ENCODE results near the gene FBXL13.

The FBXL13 gene

GRCh38 chr7:102934239-102934638 is 140.4 kb downstream of the FBXL13 start:
- H3K27ac ChIP-seq (ENCODE audit: insufficient read depth in 1 of 2, low read depth in 1 of 2, low read length in 2 of 2, poor library complexity in 1 of 2, severe bottlenecking in 2 of 2): no peak overlapping the region

DNA sequence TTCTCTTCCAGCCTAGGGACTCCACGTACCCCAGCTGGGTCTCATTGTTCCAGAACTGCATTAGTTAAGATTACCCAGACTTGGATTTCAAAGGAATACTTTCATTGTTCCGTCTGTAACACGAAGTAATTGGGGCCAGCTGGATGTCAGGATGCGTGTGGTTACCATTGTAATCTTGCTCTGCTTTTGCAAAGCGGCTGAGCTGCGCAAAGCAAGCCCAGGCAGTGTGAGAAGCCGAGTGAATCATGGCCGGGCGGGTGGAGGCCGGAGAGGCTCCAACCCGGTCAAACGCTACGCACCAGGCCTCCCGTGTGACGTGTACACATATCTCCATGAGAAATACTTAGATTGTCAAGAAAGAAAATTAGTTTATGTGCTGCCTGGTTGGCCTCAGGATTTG is 140.8 kb downstream of the FBXL13 start:
- Histone ChIP-seq H3K27ac (ENCODE audit: insufficient read depth in 1 of 2, low read depth in 1 of 2, low read length in 2 of 2, poor library complexity in 1 of 2, severe bottlenecking in 2 of 2) (no peak overlapping the region), H3K27me3 (replicated peaks in 2 of 5; ENCODE audit: control insufficient read depth in 4 of 5, insufficient read depth in 5 of 5, low read length in 4 of 5) (no peaks in the 10 kb centered on the region), H3K4me3 (ENCODE audit: control insufficient read depth in 1 of 7, extremely low read depth in 1 of 7, insufficient read depth in 4 of 7, low read depth in 2 of 7, low read length in 6 of 7) (no peak overlapping the region), H3K36me3 (ENCODE audit: control insufficient read depth in 4 of 4, insufficient read depth in 4 of 4, low read length in 3 of 4) (no peaks in the 10 kb centered on the region), H3K9me3 (ENCODE audit: control extremely low read depth in 1 of 5, control insufficient read depth in 4 of 5, insufficient read depth in 2 of 5, low read depth in 1 of 5, low read length in 4 of 5) (no peaks in the 10 kb centered on the region), H3K4me1 (ENCODE audit: control extremely low read depth in 1 of 4, control insufficient read depth in 4 of 4, insufficient read depth in 4 of 4, low read length in 3 of 4) (peaks cover 6 to 20% (median 16%) of the 10 kb centered on the region in 4 experiments)
- no peak for DNase-seq
- ChIA-PET CTCF (interaction anchor here (0.6 kb wide), 1 partner anchor 618 kb away, joined by 3 read pairs; no protein-coding TSS in a partner anchor), POLR2A (no interaction called here)
- WGBS (ENCODE audit: insufficient coverage): over 99% methylated on average over 13 of the region's 15 CpGs

More at GRCh38 chr7:102934239-102934638, 140.4 kb downstream of the FBXL13 start:
- ChIA-PET CTCF (no interaction called here), POLR2A (no interaction called here)
- Histone ChIP-seq H3K4me3 (ENCODE audit: control insufficient read depth in 1 of 7, extremely low read depth in 1 of 7, insufficient read depth in 4 of 7, low read depth in 2 of 7, low read length in 6 of 7) (no peak overlapping the region), H3K9me3 (ENCODE audit: control extremely low read depth in 1 of 5, control insufficient read depth in 4 of 5, insufficient read depth in 2 of 5, low read depth in 1 of 5, low read length in 4 of 5) (no peaks in the 10 kb centered on the region), H3K4me1 (ENCODE audit: control extremely low read depth in 1 of 4, control insufficient read depth in 4 of 4, insufficient read depth in 4 of 4, low read length in 3 of 4) (peaks cover 6 to 20% (median 16%) of the 10 kb centered on the region in 4 experiments), H3K27me3 (replicated peaks in 2 of 5; ENCODE audit: control insufficient read depth in 4 of 5, insufficient read depth in 5 of 5, low read length in 4 of 5) (no peaks in the 10 kb centered on the region), H3K36me3 (ENCODE audit: control insufficient read depth in 4 of 4, insufficient read depth in 4 of 4, low read length in 3 of 4) (no peaks in the 10 kb centered on the region)
- no peak for DNase-seq
- 100% methylated on average over 7 of the region's 8 CpGs for WGBS (ENCODE audit: insufficient coverage)

- CTCF ChIA-PET: no interaction called here
Measured at GRCh38 chr7:102931757-102932156, 142.8 kb downstream of the FBXL13 start.

DNA sequence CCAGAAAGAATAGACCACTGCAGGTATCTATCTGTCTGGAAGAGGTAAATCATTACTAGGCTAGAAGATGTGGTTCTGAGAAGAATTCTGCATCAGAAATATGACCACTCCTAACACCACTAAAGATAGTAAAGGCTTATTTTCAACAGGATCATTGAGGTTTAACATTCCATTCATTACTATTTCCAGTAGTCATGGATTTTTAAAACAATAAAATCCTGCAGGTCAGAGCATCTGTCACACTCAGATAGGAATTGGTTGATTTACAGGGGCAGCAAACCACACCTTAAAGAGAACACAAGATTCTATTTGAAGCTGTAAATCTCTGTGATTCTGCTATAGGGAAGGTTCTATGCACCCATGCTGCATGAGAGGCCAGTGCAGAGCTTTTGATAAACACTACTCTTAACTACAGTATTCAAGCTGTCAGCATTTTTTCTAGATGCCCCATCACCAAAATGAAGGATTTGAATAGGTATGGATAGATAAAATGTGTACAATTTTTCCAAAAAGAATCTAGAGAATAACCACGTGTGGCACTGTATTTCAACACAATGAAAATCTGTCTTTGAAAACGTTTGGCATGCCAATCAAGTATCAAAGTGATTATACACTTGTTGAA is 147.2 kb downstream of the FBXL13 start:
- Histone ChIP-seq H3K9me3 (ENCODE audit: control extremely low read depth in 1 of 5, control insufficient read depth in 4 of 5, insufficient read depth in 2 of 5, low read depth in 1 of 5, low read length in 4 of 5) (no peaks in the 10 kb centered on the region), H3K27me3 (replicated peaks in 2 of 5; ENCODE audit: control insufficient read depth in 4 of 5, insufficient read depth in 5 of 5, low read length in 4 of 5) (no peaks in the 10 kb centered on the region), H3K36me3 (ENCODE audit: control insufficient read depth in 4 of 4, insufficient read depth in 4 of 4, low read length in 3 of 4) (no peaks in the 10 kb centered on the region), H3K27ac (ENCODE audit: insufficient read depth in 1 of 2, low read depth in 1 of 2, low read length in 2 of 2, poor library complexity in 1 of 2, severe bottlenecking in 2 of 2) (no peak overlapping the region), H3K4me1 (ENCODE audit: control extremely low read depth in 1 of 4, control insufficient read depth in 4 of 4, insufficient read depth in 4 of 4, low read length in 3 of 4) (no peaks in the 10 kb centered on the region), H3K4me3 (ENCODE audit: control insufficient read depth in 1 of 7, extremely low read depth in 1 of 7, insufficient read depth in 4 of 7, low read depth in 2 of 7, low read length in 6 of 7) (no peak overlapping the region)
- no peak for DNase-seq
- ChIA-PET POLR2A (no interaction called here), CTCF (interaction anchor here (0.8 to 1.6 kb wide), 2 partner anchors 10 to 11 kb away, joined by 3 read pairs; no protein-coding TSS in a partner anchor)
- 75% methylated on average over 1 of the region's 2 CpGs for WGBS (ENCODE audit: insufficient coverage)

More at GRCh38 chr7:102931757-102932156, 142.8 kb downstream of the FBXL13 start:
- Histone ChIP-seq H3K36me3 (ENCODE audit: control insufficient read depth in 4 of 4, insufficient read depth in 4 of 4, low read length in 3 of 4) (no peaks in the 10 kb centered on the region), H3K9me3 (ENCODE audit: control extremely low read depth in 1 of 5, control insufficient read depth in 4 of 5, insufficient read depth in 2 of 5, low read depth in 1 of 5, low read length in 4 of 5) (no peaks in the 10 kb centered on the region), H3K4me3 (ENCODE audit: control insufficient read depth in 1 of 7, extremely low read depth in 1 of 7, insufficient read depth in 4 of 7, low read depth in 2 of 7, low read length in 6 of 7) (no peak overlapping the region), H3K4me1 (ENCODE audit: control extremely low read depth in 1 of 4, control insufficient read depth in 4 of 4, insufficient read depth in 4 of 4, low read length in 3 of 4) (peaks cover 6 to 19% (median 15%) of the 10 kb centered on the region in 4 experiments), H3K27me3 (replicated peaks in 2 of 5; ENCODE audit: control insufficient read depth in 4 of 5, insufficient read depth in 5 of 5, low read length in 4 of 5) (no peaks in the 10 kb centered on the region), H3K27ac (ENCODE audit: insufficient read depth in 1 of 2, low read depth in 1 of 2, low read length in 2 of 2, poor library complexity in 1 of 2, severe bottlenecking in 2 of 2) (no peak overlapping the region)
- POLR2A ChIA-PET: no interaction called here
- no CpG with 5 or more reads among the region's 1 CpG for WGBS (ENCODE audit: insufficient coverage)
- DNase-seq: no peak

DNA sequence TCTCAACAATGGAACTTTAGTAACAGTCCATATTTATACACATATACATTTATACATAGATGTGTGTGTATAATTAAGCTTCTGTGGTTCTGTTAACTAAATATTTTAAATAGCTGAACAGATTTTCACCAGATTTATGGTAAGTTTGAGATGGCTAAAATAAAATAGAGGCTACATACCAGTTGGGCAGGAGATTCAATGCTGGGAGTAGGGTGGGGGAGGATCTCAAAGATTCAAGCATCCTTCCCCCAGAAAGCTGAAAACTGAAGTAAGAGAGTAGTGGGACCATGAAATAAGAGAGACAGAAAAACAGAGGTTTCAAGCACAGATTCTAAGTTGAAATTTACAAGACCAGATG is 147.8 kb downstream of the FBXL13 start:
- H3K9me3 ChIP-seq (ENCODE audit: control extremely low read depth in 1 of 5, control insufficient read depth in 4 of 5, insufficient read depth in 2 of 5, low read depth in 1 of 5, low read length in 4 of 5): no peaks in the 10 kb centered on the region
- DNase-seq: no peak
- no peaks in the 10 kb centered on the region for H3K27me3 ChIP-seq (replicated peaks in 2 of 5; ENCODE audit: control insufficient read depth in 4 of 5, insufficient read depth in 5 of 5, low read length in 4 of 5)
- CTCF ChIA-PET: interaction anchor here (0.8 kb wide), 1 partner anchor 11 kb away, joined by 3 read pairs; no protein-coding TSS in a partner anchor
- no peaks in the 10 kb centered on the region for H3K4me1 ChIP-seq (ENCODE audit: control extremely low read depth in 1 of 4, control insufficient read depth in 4 of 4, insufficient read depth in 4 of 4, low read length in 3 of 4)
- POLR2A ChIA-PET: no interaction called here
- H3K27ac ChIP-seq (ENCODE audit: insufficient read depth in 1 of 2, low read depth in 1 of 2, low read length in 2 of 2, poor library complexity in 1 of 2, severe bottlenecking in 2 of 2): no peak overlapping the region
- H3K4me3 ChIP-seq (ENCODE audit: control insufficient read depth in 1 of 7, extremely low read depth in 1 of 7, insufficient read depth in 4 of 7, low read depth in 2 of 7, low read length in 6 of 7): no peak overlapping the region
- no peaks in the 10 kb centered on the region for H3K36me3 ChIP-seq (ENCODE audit: control insufficient read depth in 4 of 4, insufficient read depth in 4 of 4, low read length in 3 of 4)

- 50% methylated on average over 1 of the region's 5 CpGs for WGBS (ENCODE audit: insufficient coverage)
- peak; percentile 26 to 61 (median 43) for DNase-seq
- ChIA-PET CTCF (interaction anchor here (0.8 kb wide), 1 partner anchor 10 kb away, joined by 3 read pairs; no protein-coding TSS in a partner anchor), POLR2A (no interaction called here)
- Histone ChIP-seq H3K4me1 (ENCODE audit: control extremely low read depth in 1 of 4, control insufficient read depth in 4 of 4, insufficient read depth in 4 of 4, low read length in 3 of 4) (no peaks in the 10 kb centered on the region), H3K36me3 (ENCODE audit: control insufficient read depth in 4 of 4, insufficient read depth in 4 of 4, low read length in 3 of 4) (no peaks in the 10 kb centered on the region), H3K27ac (ENCODE audit: insufficient read depth in 1 of 2, low read depth in 1 of 2, low read length in 2 of 2, poor library complexity in 1 of 2, severe bottlenecking in 2 of 2) (peak overlapping the region in 1 of 2 experiments; percentile 39), H3K27me3 (replicated peaks in 2 of 5; ENCODE audit: control insufficient read depth in 4 of 5, insufficient read depth in 5 of 5, low read length in 4 of 5) (no peaks in the 10 kb centered on the region), H3K4me3 (ENCODE audit: control insufficient read depth in 1 of 7, extremely low read depth in 1 of 7, insufficient read depth in 4 of 7, low read depth in 2 of 7, low read length in 6 of 7) (no peak overlapping the region), H3K9me3 (ENCODE audit: control extremely low read depth in 1 of 5, control insufficient read depth in 4 of 5, insufficient read depth in 2 of 5, low read depth in 1 of 5, low read length in 4 of 5) (no peaks in the 10 kb centered on the region)
Measured at GRCh38 chr7:102925976-102926782, 148.4 kb downstream of the FBXL13 start.

- WGBS (ENCODE audit: insufficient coverage): no CpG with 5 or more reads among the region's 1 CpG
- Histone ChIP-seq H3K9me3 (ENCODE audit: control extremely low read depth in 1 of 5, control insufficient read depth in 4 of 5, insufficient read depth in 2 of 5, low read depth in 1 of 5, low read length in 4 of 5) (no peaks in the 10 kb centered on the region), H3K4me3 (ENCODE audit: control insufficient read depth in 1 of 7, extremely low read depth in 1 of 7, insufficient read depth in 4 of 7, low read depth in 2 of 7, low read length in 6 of 7) (no peak overlapping the region), H3K36me3 (ENCODE audit: control insufficient read depth in 4 of 4, insufficient read depth in 4 of 4, low read length in 3 of 4) (no peaks in the 10 kb centered on the region), H3K27ac (ENCODE audit: insufficient read depth in 1 of 2, low read depth in 1 of 2, low read length in 2 of 2, poor library complexity in 1 of 2, severe bottlenecking in 2 of 2) (no peak overlapping the region), H3K27me3 (replicated peaks in 2 of 5; ENCODE audit: control insufficient read depth in 4 of 5, insufficient read depth in 5 of 5, low read length in 4 of 5) (no peaks in the 10 kb centered on the region), H3K4me1 (ENCODE audit: control extremely low read depth in 1 of 4, control insufficient read depth in 4 of 4, insufficient read depth in 4 of 4, low read length in 3 of 4) (no peaks in the 10 kb centered on the region)
- CTCF ChIA-PET: interaction anchor here (1.1 to 1.4 kb wide), 2 partner anchors 18 to 143 kb away, joined by 3 read pairs; no protein-coding TSS in a partner anchor
- POLR2A ChIA-PET: no interaction called here
- no peak for DNase-seq
Measured at GRCh38 chr7:102918845-102919244, 155.8 kb downstream of the FBXL13 start.

Measured in common myeloid progenitor, CD34-positive (primary cell).